SK-N-MC (cell line): ENCODE measurements around the gene BTNL9.
"Not testable (repeated sequence)": the region's sequence is repeated elsewhere in the genome, so short reads cannot be mapped to it uniquely, and the experiment has no call there.

ENCODE experiments used
- DNase-seq: peaks from one replicate; pipeline ENCODE4 v3.0.0-alpha.2; 2011; ENCODE audit warnings: low read depth, low spot score
- H3K27ac ChIP-seq: fragments of 200-600 bp; sonication (generic); 2 replicates; pipeline ENCODE4 v1.5.1; 2016; ENCODE audit warnings: mixed run types
- H3K36me3 ChIP-seq: fragments of 200-600 bp; sonication (generic); 2 replicates; pipeline ENCODE4 v1.6.1; 2017; ENCODE audit warnings: antibody characterized with exemption, low read length, mixed read lengths; ENCODE audit not compliant: insufficient read depth
- H3K4me3 ChIP-seq: fragments of 200-600 bp; sonication (generic); 2 replicates; pipeline ENCODE4 v1.5.1; 2016
- H3K9ac ChIP-seq: fragments of 200-600 bp; sonication (generic); 2 replicates; pipeline ENCODE4 v1.8.0; 2017; ENCODE audit warnings: mixed run types, mixed read lengths; ENCODE audit not compliant: insufficient read length
- H3K9me3 ChIP-seq: fragments of 200-600 bp; sonication (generic); 2 replicates; pipeline ENCODE4 v1.6.1; 2017; ENCODE audit warnings: low read depth, mild to moderate bottlenecking, antibody characterized with exemption, low read length, moderate library complexity, mixed read lengths
- EZH2 ChIP-seq: fragments of 200-600 bp; sonication (generic); IDR thresholded peaks from one replicate; pipeline ENCODE4 v1.6.1; 2017; ENCODE audit warnings: antibody characterized with exemption
- FOXP2 ChIP-seq: optimal IDR thresholded peaks from 2 replicates; pipeline ENCODE3; 2011; ENCODE audit warnings: mild to moderate bottlenecking, moderate library complexity; ENCODE audit not compliant: insufficient read depth; ENCODE audit errors: extremely low read length, control extremely low read depth
- POLR2AphosphoS5 ChIP-seq: IDR thresholded peaks from 2 replicates; pipeline ENCODE4 v1.6.1; 2012; ENCODE audit warnings: mild to moderate bottlenecking, low read depth, low read length, borderline replicate concordance

The BTNL9 gene

DNA sequence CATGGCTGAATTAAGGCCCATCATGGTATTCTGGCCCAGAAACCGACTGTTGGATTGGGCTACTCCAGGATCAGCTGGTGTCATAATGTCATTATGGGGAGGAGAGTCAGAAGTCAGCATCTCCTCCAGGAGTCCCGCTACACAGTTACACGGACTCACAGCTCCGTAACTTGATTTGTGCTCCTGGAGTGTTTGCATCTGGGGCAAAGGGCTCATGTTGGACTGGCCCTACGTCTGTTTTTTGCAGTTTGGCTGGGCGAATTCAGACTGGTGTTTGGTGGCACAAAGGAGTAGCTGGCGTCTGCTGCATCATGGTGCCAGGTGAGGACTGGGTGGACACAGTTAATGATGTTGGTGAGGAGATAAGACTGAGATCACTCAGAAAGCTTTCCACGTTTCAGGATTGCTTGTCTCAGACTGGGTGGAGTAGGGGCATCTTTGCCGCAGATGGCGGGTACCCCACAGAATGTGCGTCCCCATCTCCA lies 59.6 kb downstream of the BTNL9 start:
- TF ChIP-seq EZH2 (no peak), FOXP2 (no peak), POLR2AphosphoS5 (no peak)
- no peaks in the 10 kb centered on the region for H3K36me3 ChIP-seq
- no peak overlapping the region for H3K27ac ChIP-seq
- no peaks in the 10 kb centered on the region for H3K9me3 ChIP-seq
- no peak overlapping the region for H3K4me3 ChIP-seq
- DNase-seq, result no peak
- H3K9ac ChIP-seq, result no peak overlapping the region

DNA sequence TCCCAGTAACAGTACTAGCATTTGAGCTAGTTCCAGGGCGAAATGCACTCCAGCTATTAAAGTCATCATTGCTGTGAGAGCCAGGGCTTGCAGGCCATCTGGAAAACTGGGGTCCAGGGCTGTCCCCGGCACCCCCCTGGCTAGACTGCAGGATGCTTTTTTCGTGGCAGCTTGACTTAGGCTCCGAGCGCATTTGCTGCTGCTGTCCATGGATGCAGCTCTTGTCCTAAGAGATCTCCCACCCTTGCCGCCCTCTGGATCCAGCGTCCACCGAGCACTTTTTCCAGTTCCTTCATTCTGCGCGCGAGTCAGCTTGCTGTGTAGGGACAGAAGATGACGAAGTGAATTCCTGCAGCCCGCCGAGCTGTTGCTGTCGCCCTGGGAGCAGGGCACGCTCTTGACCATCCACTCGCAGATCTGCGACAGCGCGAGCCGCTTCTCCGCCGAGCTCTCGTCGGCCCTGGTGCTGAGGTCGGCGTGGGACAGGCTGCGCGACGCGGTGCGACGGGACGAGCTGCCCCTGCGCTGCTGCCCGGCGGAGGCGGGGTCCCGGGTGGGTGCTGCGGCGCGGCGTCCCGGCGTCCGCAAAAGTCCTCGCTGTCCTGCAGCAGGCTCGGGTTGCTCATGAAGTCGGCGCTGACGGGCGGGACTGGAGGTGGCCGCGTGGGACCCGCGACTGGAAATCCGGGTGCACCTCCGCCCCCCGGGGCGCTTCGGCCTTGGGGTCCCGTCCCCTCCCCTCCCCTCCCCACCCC lies 60.2 kb downstream of the BTNL9 start:
- DNase-seq, result no peak

DNA sequence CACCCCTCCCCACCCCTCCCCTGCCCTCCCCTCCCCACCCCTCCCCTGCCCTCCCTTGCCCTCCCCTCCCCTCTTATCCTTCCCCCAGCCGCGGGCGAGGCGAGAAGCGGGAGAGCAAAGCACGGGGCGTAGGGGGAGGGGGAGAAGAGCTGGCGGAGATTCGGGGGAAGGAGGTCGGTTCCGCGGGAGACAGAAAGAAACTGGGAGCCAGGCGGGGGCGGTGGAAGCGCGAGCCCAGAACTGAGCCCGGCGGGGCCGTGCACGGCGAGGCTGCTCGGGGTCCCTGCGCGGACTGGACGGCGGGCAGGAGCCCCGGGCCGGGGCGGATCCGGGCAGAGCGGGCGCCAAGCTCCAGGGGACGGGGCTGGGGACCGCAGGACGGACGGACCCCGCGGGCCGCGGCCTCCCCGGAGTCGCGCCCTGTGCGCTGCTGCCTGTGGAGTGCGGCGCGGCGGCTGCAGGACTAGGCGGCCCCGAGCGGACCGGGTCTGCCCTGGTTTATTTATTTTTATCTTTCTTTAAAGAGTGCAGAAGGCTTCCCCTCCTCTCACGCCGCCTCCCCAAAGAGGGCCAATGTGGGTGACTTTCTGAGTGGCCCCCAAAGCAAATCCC lies 61.1 kb downstream of the BTNL9 start:
- not testable (repeated sequence) for DNase-seq, H3K9ac ChIP-seq, H3K4me3 ChIP-seq, H3K27ac ChIP-seq, H3K36me3 ChIP-seq, H3K9me3 ChIP-seq

More for the DNA sequence above, 60.2 kb downstream of the BTNL9 start:
- Histone ChIP-seq H3K27ac (no peak overlapping the region), H3K9me3 (no peaks in the 10 kb centered on the region), H3K9ac (no peak overlapping the region), H3K36me3 (no peaks in the 10 kb centered on the region), H3K4me3 (no peak overlapping the region)
- TF ChIP-seq EZH2, result no peak
- TF ChIP-seq POLR2AphosphoS5, result no peak

DNA sequence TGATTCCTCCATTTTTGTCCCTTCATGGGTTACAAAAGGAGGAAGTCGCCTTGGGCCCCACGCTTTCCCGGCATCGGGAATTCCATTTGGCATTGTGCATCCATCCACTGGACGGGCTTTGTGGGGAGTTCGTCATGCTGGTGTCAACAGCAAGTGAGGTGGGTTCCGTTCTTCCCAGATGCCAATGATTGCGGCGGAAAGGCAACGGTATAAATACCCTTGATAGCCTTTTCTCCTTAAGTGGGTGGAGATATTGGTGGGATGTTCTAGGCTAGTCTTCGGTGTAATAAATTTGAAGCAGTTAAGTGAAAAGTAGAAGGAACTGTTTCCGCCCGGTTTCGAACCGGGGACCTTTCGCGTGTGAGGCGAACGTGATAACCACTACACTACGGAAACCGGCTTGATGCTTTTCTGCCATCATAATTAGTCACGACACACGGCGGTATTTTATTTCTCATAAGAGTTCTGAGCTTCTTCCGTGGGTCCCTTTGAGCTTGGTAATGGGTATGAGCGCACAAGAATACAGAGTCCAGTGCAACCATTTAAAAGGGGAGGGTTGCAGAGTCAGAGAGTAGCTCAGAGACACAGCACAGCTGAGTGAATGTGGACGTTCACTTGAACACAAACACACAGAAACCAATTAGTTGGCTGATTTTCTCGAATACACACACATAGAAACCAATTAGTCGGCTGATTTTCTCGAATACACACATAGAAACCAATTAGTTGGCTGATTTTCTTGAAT lies 62.0 kb downstream of the BTNL9 start:
- H3K9me3 ChIP-seq, H3K4me3 ChIP-seq, H3K36me3 ChIP-seq, DNase-seq, H3K9ac ChIP-seq, H3K27ac ChIP-seq: not testable (repeated sequence)

DNA sequence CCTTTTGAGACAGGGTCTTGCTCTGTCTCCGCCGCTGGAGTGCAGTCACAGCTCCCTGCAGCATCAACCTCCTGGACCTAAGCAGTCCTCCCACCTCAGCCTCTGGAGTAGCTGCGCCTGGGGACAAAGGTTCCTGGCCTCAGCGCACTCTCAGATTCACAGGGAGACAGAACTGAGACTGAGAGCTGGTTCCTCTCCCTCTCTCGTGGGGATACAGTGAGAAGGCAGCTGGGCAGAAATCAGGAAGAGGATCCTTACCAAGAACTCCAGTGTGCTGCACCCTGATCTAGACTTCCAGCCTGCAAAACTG lies 64.1 kb downstream of the BTNL9 start:
- H3K27ac ChIP-seq, H3K9ac ChIP-seq, H3K36me3 ChIP-seq, DNase-seq, H3K4me3 ChIP-seq, H3K9me3 ChIP-seq: not testable (repeated sequence)

DNA sequence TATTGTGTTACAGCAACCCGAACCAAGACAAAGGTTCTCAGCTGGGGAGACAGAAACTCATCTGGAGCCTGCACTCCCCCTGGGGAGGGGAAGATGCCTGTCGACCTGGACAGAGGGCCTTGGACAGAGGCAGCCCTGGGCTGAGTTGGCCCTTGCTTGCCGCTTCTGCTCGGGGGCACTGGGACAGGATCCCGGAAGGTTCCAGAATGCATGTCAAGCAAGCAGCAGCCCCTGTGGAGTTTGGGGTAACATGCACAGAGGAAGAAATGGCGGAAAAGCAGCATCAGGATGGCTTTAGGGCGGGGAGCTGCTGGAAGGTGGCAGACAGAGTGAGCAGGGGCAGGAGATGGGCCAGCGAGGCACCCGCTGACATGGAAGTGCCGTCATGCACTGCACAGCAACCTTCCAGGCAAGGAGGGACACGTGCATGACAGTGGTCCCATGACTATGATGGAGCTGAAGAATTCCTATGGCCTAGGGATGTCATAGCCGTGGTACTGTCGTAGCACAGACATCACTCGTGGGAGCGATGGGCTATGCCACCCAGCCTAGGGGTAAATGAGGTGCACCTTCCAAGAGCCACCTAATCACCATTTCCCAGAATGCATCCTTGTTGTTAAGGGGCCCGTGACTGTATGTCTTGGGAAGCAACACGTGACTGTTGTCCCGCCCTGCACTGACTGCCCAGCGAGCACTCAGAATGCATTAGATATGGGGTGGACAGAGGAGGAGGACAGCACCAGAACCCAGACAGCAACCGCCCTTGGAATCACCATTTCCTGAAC lies 64.7 kb downstream of the BTNL9 start:
- not testable (repeated sequence) for DNase-seq, H3K4me3 ChIP-seq, H3K9me3 ChIP-seq, H3K9ac ChIP-seq, H3K27ac ChIP-seq, H3K36me3 ChIP-seq

DNA sequence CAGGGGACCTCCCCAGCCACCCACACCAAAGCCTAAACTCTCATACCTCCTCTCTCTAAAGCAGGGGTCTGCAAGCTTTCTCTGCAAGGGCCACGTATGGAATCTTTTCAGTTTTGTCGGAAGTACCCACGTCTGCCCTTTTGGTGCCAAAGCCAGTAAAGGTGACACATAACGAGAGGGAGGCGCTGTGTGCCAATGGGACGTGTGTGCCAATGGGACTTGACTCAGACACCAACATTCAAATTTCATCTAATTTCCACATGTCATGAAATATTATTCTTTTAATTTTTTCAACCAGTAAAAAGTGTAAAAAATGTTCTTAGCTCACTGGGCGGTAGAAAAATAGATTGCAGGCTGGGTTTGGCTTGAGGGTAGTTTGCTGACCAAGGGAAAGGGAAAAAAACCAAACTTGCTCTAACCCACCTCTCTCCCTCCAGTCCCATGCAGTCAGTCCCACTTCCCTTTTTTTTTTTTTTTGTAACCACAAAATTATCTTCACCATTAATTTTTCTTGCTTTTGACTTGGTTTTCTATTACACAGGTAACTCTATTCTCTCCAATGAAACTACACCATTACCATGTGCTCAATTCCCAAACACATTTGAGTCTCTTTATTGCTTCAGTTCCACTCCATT lies 65.4 kb downstream of the BTNL9 start:
- no peak overlapping the region for H3K9ac ChIP-seq
- H3K36me3 ChIP-seq, result no peaks in the 10 kb centered on the region
- DNase-seq, result no peak
- no peaks in the 10 kb centered on the region for H3K9me3 ChIP-seq
- H3K4me3 ChIP-seq, result no peak overlapping the region
- no peak for TF ChIP-seq POLR2AphosphoS5
- TF ChIP-seq FOXP2, result no peak
- TF ChIP-seq EZH2, result no peak
- H3K27ac ChIP-seq, result no peak overlapping the region

DNA sequence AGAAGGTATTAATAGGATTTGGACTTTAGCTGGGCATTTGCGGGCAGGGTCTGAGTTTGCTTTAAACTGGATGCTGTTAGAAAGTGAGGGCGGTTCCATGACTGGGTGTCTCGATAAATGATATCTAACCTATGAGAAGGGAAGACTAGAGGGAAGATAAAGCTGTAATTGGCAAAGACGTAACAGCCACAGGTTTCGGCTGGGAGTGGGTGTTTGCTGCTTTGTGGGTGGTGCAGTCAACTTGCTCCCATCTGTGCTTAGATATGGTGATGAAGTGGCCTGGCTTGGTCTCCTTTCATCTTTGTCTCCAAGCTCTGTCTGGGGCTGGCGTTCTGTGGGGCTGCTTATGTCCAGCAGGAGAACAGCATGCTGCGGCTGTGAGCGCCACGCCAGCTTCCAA lies 67.6 kb downstream of the BTNL9 start:
- Histone ChIP-seq H3K36me3 (no peaks in the 10 kb centered on the region), H3K4me3 (no peak overlapping the region), H3K9me3 (no peaks in the 10 kb centered on the region), H3K9ac (no peak overlapping the region), H3K27ac (no peak overlapping the region)
- no peak for TF ChIP-seq EZH2
- no peak for TF ChIP-seq FOXP2
- no peak for TF ChIP-seq POLR2AphosphoS5
- DNase-seq, result no peak
